ENCODE data around the gene RDH16. TPM values are rescaled to one million over a fixed set of nuclear protein-coding genes. Genes with fewer than 3 reads are reported as not detected.
"Not testable (repeated sequence)": the region's sequence is repeated elsewhere in the genome, so short reads cannot be mapped to it uniquely, and the experiment has no call there.

Gene RDH16
- total RNA-seq, 1 donor from 2014 or later: 1.2 TPM

DNA sequence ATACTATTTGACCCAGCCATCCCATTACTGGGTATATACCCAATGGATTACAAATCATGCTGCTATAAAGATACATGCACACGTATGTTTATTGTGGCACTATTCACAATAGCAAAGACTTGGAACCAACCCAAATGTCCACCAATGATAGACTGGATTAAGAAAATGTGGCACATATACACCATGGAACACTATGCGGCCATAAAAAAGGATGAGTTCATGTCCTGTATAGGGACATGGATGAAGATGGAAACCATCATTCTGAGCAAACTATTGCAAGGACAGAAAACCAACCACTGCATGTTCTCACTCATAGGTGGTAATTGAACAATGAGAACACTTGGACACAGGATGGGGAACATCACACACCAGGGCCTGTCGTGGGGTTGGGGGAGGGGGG, 16.8 kb upstream of the RDH16 start:
- H3K36me3 Mint-ChIP-seq; H3K27me3 ChIP-seq; H3K4me1 Mint-ChIP-seq; H3K4me3 ChIP-seq; H3K27ac ChIP-seq; H3K79me2 ChIP-seq (ENCODE audit: low read depth); H3F3A ChIP-seq (ENCODE audit: low read depth); H3K4me3 Mint-ChIP-seq; H4K20me1 ChIP-seq (ENCODE audit: low read depth); H3K27ac Mint-ChIP-seq; H3K36me3 ChIP-seq; H2AFZ ChIP-seq (replicated peaks); H3K4me2 ChIP-seq; H3K9me3 ChIP-seq (ENCODE audit: low read depth); H3K4me1 ChIP-seq; H3K9ac ChIP-seq; DNase-seq (ENCODE audit: low spot score); H3K27me3 Mint-ChIP-seq (ENCODE audit: insufficient read depth, low read depth); H3K9me3 Mint-ChIP-seq: not testable (repeated sequence)

GRCh38 chr12:56968910-56969309, 11.5 kb upstream of the RDH16 start:
- H3K4me1 ChIP-seq; H3K4me3 ChIP-seq; H3K79me2 ChIP-seq (ENCODE audit: low read depth); H3K4me1 Mint-ChIP-seq; H3K4me2 ChIP-seq; H3F3A ChIP-seq (ENCODE audit: low read depth); H3K27ac ChIP-seq; H3K9ac ChIP-seq; H3K27me3 Mint-ChIP-seq (ENCODE audit: insufficient read depth, low read depth); H3K36me3 ChIP-seq; H2AFZ ChIP-seq (replicated peaks); H3K27me3 ChIP-seq; H3K36me3 Mint-ChIP-seq; H4K20me1 ChIP-seq (ENCODE audit: low read depth); DNase-seq (ENCODE audit: low spot score); H3K9me3 ChIP-seq (ENCODE audit: low read depth); H3K4me3 Mint-ChIP-seq: not testable (repeated sequence)
- peaks cover 20% of the 10 kb centered on the region for H3K9me3 Mint-ChIP-seq
- H3K27ac Mint-ChIP-seq: peak overlapping the region; percentile 8

DNA sequence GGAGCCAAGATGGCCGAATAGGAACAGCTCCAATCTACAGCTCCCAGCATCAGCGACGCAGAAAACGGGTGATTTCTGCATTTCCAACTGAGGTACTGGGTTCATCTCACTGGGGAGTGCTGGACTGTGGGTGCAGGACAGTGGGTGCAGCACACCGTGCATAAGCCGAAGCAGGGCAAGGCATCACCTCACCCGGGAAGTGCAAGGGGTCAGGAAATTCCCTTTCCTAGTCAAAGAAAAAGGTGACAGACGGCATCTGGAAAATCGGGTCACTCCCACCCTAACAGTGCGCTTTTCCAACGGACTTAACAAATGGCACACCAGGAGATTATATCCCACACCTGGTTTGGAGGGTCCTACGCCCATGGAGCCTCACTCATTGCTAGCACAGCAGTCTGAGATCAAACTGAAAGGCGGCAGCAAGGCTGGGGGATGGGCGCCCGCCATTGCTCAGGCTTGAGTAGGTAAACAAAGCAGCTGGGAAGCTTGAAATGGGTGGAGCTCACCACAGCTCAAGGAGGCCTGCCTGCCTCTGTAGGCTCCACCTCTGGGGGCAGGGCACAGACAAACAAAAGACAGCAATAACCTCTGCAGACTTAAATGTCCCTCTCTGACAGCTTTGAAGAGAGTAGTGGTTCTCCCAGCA, 8.7 kb upstream of the RDH16 start:
- not testable (repeated sequence) for H3K36me3 Mint-ChIP-seq; H3K4me3 Mint-ChIP-seq; H4K20me1 ChIP-seq (ENCODE audit: low read depth); H3K4me2 ChIP-seq; H3K4me3 ChIP-seq; H3K36me3 ChIP-seq; H3K9me3 ChIP-seq (ENCODE audit: low read depth); H3K79me2 ChIP-seq (ENCODE audit: low read depth); H3K4me1 ChIP-seq; DNase-seq (ENCODE audit: low spot score); H3F3A ChIP-seq (ENCODE audit: low read depth); H3K27ac ChIP-seq; H3K27ac Mint-ChIP-seq; H2AFZ ChIP-seq (replicated peaks); H3K27me3 ChIP-seq; H3K4me1 Mint-ChIP-seq; H3K9ac ChIP-seq
- Mint-ChIP-seq H3K27me3 (ENCODE audit: insufficient read depth, low read depth) (peaks cover 12% of the 10 kb centered on the region), H3K9me3 (peaks cover 29% of the 10 kb centered on the region)

GRCh38 chr12:56965124-56965523, 7.7 kb upstream of the RDH16 start:
- H3K36me3 ChIP-seq; H3F3A ChIP-seq (ENCODE audit: low read depth); H3K4me3 Mint-ChIP-seq; H3K27ac Mint-ChIP-seq; H3K79me2 ChIP-seq (ENCODE audit: low read depth); H3K27me3 ChIP-seq; DNase-seq (ENCODE audit: low spot score); H3K27ac ChIP-seq; H4K20me1 ChIP-seq (ENCODE audit: low read depth); H3K4me1 ChIP-seq; H3K4me1 Mint-ChIP-seq; H3K4me3 ChIP-seq; H3K36me3 Mint-ChIP-seq; H2AFZ ChIP-seq (replicated peaks); H3K4me2 ChIP-seq; H3K9me3 ChIP-seq (ENCODE audit: low read depth); H3K9ac ChIP-seq: not testable (repeated sequence)
- Mint-ChIP-seq H3K27me3 (ENCODE audit: insufficient read depth, low read depth) (peaks cover 12% of the 10 kb centered on the region), H3K9me3 (peaks cover 32% of the 10 kb centered on the region)

DNA sequence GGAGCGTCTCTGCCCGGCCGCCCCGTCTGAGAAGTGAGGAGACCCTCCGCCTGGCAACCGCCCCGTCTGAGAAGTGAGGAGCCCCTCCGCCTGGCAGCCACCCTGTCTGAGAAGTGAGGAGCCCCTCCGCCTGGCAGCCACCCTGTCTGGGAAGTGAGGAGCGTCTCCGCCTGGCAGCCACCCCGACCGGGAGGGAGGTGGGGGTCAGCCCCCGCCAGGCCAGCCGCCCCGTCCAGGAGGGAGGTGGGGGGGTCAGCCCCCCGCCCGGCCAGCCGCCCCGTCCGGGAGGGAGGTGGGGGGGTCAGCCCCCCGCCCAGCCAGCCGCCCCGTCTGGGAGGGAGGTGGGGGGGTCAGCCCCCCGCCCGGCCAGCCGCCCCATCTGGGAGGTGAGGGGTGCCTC, 6.1 kb upstream of the RDH16 start:
- H3K9me3 Mint-ChIP-seq: peaks cover 35% of the 10 kb centered on the region

DNA sequence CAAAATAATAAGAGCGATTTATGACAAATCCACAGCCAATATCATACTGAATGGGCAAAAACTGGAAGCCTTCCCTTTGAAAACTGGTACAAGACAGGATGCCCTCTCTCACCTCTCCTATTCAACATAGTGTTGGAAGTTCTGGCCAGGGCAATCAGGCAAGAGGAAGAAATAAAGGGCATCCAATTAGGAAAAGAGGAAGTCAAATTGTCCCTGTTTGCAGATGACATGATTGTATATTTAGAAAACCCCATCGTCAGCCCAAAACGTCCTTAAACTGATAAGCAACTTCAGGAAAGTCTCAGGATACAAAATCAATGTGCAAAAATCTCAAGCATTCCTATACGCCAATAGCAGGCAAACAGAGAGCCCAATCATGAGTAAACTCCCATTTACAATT, 4.8 kb upstream of the RDH16 start:
- not testable (repeated sequence) for H3K4me3 Mint-ChIP-seq, H3K4me1 Mint-ChIP-seq

More for the DNA sequence above, 6.1 kb upstream of the RDH16 start:
- not testable (repeated sequence) for H3K9ac ChIP-seq; H3K4me2 ChIP-seq; H3K27ac Mint-ChIP-seq; H3K4me1 Mint-ChIP-seq; H3K36me3 ChIP-seq; DNase-seq (ENCODE audit: low spot score); H3K36me3 Mint-ChIP-seq; H3K79me2 ChIP-seq (ENCODE audit: low read depth); H2AFZ ChIP-seq (replicated peaks); H3K27ac ChIP-seq; H3K4me1 ChIP-seq; H4K20me1 ChIP-seq (ENCODE audit: low read depth); H3K9me3 ChIP-seq (ENCODE audit: low read depth); H3K4me3 Mint-ChIP-seq; H3K4me3 ChIP-seq; H3K27me3 ChIP-seq; H3F3A ChIP-seq (ENCODE audit: low read depth)
- H3K27me3 Mint-ChIP-seq (ENCODE audit: insufficient read depth, low read depth): peaks cover 11% of the 10 kb centered on the region

More for the DNA sequence above, 4.8 kb upstream of the RDH16 start:
- H3K4me2 ChIP-seq; H2AFZ ChIP-seq (replicated peaks); H3K36me3 Mint-ChIP-seq; H3K9ac ChIP-seq; H3K4me3 ChIP-seq; H3K27ac Mint-ChIP-seq; H3K9me3 ChIP-seq (ENCODE audit: low read depth); H4K20me1 ChIP-seq (ENCODE audit: low read depth); H3K79me2 ChIP-seq (ENCODE audit: low read depth); H3K36me3 ChIP-seq; H3K27me3 ChIP-seq; DNase-seq (ENCODE audit: low spot score); H3K4me1 ChIP-seq; H3F3A ChIP-seq (ENCODE audit: low read depth); H3K27ac ChIP-seq: not testable (repeated sequence)
- Mint-ChIP-seq H3K9me3 (peaks cover 39% of the 10 kb centered on the region), H3K27me3 (ENCODE audit: insufficient read depth, low read depth) (peaks cover 15% of the 10 kb centered on the region)
